Superior temporal gyrus (tissue), 1 donor: Measurements from ENCODE around the gene ME3.
"Not testable (repeated sequence)": the region's sequence is repeated elsewhere in the genome, so short reads cannot be mapped to it uniquely, and the experiment has no call there.

ENCODE experiments used
- DNase-seq: peaks from one replicate; pipeline ENCODE4 v3.0.0-alpha.2; 2016; ENCODE audit errors: extremely low spot score

The ME3 gene

DNA sequence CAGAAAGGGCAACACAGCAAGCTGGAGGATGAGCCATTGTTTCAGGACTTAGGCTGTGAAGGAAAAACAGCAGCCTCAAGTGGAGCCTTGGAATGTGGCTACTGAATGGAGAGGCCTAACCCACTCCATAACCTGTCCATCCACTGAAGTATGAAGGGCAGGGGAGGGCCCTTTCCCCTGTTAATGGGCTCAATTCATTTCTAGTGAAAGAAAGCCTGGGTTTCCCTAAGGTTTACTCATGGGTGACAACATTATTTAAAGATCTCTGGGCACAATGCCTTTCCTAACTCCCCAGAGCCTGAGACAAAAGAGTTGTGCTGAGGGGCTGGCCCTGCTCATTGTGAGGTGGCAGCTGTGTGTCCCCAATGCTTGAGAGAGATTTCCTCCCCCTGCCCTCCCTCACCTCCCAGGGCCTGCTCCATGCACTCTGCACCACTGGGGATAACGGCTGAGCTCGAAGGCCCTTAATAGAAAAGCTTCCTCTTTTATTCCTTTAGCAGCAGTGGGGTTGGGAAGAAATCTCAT is 83.8 kb downstream of the ME3 start:
- no peak for DNase-seq

DNA sequence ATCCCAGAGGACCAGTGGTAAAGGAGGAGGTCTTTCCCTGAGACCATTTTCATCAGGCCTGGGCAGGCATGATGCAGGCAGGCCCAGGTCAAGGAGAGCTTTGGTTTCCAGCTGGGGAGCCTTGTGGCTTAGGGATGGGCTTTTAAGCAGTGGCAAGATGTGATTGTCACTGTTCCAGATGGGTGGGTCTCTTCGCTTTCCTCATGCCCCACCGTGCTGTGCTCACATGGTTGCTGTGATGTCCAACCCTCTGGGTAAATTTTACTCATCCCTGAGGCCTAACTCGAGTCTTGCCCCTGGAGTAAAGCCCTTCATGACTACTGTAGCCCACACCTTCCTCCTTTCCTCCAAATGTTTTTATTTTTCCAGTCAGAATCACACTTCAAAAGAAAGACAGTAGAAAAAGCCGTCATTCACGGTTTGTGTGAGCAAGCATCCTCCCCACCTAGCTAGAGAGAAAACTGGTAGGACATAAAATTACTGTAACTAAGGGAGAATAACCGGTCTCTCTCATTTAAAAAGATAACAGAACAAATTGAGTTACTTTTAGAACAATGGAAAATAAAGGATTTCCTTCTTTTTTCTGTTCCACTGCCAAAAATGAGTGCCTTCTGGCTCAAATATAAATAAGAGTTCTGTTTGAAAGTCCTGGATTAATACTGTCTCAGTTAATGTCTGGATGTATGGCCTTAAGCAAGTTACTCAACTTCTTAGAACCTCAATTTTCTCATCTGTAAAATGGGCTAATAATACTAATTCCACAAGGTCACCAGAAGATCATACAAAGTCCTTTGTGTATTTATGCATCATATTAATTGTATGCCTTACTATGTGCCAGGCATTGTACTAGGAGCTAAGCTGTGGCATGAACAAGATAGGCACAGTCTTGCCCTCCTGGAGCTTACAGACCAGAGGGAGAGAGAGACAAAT is 84.9 kb downstream of the ME3 start:
- no peak for DNase-seq

- no peak for DNase-seq
Observed at GRCh38 chr11:86586307-86586706, 86.1 kb downstream of the ME3 start.

GRCh38 chr11:86582898-86583297 is 89.5 kb downstream of the ME3 start:
- no peak for DNase-seq

- DNase-seq = no peak
Observed at GRCh38 chr11:86580535-86580934, 91.9 kb downstream of the ME3 start.

DNA sequence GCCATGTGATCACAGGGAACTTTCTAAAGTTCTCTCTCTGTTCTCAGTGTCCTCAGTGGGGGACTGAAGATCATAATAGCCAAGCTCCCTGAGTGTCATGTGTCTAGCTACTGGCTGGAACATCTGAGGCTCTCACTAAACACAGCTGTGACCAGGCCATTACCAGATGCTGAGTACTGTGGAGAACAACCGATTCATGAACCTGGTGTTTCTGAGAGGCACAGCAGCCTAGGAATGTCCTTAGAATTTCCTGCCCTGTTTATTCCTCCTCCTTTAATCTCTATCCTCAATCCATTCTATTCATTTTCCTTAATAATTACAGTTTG is 93.0 kb downstream of the ME3 start:
- DNase-seq = no peak

- DNase-seq = no peak
Observed at GRCh38 chr11:86578727-86579405, 93.5 kb downstream of the ME3 start.

GRCh38 chr11:86577644-86578636 is 94.5 kb downstream of the ME3 start:
- DNase-seq = no peak

DNA sequence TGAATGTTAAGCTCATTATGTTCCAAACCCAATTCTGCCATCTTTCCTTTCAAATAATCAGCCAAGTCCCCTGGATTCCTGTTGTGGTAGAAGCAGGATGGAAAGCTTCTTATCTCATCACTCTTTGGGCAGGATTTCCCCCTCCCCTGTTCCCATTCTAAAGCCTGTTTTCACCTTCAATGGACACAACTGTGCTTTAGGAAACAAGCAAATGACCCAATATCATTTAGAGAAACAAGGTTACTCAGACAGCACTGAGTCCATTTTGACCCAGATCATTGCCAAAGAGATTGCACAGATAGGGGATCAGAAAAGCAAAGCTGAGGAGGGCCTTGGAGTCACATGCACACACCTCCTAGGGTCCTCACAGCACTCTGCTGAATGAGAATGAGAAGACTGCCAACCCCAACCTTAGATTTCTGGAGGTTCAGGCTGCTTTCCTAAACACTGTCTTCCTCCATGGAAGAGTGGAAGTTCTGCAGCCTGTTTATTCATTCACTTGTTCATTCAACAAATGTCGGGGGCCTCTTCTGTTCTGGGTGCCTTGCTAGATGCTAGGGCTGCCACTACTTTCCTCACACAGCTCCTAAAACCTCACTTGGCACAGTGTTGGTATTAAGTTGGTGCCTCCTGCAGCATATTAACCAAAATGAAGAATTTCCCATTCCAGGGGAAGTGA is 95.3 kb downstream of the ME3 start:
- no peak for DNase-seq

DNA sequence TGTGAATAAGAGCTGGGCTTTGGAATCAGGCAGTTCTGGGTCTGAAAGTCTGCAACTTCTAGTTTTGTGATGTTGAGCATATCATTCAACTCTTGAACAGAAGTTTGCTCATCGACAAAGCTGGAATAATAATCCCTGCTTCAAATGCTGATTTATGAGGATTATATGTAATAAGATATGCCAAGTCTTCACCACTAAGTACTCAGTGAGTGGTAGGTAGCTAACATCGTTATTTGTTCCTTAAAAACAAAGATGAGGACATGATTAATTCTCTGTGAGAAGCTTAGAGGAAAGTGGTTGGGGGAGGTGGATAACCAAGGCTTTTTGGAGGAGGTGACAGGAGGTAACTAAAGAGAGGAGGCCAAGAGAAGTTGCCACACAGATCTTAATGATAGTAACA is 96.5 kb downstream of the ME3 start:
- DNase-seq = no peak

- no peak for DNase-seq
Observed at GRCh38 chr11:86575208-86575855, 97.1 kb downstream of the ME3 start.

DNA sequence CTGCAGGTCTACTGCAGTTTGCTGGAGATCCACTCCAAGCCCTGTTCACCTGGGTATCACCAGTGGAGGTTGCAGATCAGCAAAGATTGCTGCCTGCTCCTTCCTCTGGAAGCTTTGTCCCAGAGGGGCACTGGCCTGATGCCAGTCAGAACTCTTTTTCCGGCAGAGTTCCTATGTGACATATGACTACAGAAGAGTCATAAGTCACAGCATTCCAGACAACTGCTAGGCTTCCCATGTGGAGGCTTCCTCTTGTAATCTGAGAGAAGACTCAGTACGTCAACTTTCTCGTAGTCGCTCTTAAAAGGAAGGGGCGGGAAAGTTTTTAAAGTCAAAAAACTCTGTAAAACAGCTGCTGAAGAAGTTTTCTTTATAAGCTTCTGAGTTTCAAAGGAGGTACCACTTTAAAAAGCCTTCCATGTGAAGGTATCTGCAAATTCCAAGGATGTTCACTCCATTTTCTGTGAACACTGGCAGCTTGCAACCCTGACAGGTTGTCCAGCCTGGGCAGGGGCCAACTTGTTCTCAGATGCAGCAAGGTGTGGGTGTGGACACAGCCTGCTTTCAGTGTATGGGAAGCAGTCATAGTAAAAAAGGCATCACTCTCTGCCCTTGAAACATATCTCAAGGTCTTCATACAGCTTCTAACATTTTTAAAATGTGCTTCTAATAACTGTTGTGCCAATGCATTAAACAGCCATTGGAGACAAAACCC is 97.8 kb downstream of the ME3 start:
- DNase-seq = no peak

DNA sequence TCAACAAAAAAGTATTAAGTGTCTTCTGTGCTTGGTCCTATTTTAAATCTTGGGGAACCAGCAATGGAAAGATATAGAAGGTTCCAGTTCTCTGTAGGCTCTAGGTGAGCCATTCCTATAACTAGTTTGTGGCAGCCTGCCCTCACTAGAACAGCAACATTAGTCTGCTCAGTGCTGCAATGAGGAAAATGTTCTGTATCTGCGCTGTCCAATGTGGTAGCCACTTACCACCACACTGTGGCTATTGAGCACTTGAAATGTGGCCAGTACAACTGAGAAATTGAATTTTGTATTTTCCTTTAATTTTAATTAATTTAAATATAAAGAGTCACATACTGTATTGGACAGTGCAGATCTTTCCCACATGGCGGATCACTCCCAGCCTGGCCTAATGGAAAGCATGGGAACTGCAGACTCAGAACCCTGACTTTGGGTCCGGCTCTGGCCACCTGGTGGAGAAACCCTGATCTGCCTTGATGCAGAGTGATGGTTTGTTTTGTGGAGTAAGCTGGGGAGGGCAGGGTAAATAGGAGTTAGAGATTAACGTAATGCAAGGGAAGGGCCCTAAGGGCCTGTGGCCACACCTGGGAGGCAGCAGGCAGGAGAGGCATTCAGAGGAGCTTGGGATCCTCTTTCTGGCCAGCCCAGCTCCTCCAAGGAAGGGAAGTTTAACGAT is 101.0 kb downstream of the ME3 start:
- DNase-seq = no peak

- no peak for DNase-seq
Observed at GRCh38 chr11:86570451-86570850, 102.0 kb downstream of the ME3 start.

- DNase-seq = no peak
Observed at GRCh38 chr11:86570020-86570419, 102.4 kb downstream of the ME3 start.

DNA sequence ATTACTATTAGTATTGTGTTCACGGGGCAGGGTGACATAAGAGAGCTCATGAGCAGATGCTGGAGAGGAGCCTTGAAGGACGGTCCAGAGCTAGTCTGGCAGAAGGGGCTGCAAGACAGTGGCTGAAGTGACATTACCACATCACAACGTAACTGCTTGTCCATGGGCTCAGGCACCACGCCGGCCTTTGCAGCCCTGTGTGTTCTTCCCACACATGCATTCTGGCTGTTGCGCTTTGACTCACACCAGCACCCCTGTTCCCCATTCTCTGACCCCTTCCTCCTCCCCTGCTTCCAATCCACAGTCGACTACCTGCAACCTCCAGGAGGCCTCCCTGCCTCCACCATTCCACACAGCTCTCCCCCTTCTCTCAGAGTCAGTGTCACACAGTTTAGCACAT is 103.3 kb downstream of the ME3 start:
- no peak for DNase-seq

DNA sequence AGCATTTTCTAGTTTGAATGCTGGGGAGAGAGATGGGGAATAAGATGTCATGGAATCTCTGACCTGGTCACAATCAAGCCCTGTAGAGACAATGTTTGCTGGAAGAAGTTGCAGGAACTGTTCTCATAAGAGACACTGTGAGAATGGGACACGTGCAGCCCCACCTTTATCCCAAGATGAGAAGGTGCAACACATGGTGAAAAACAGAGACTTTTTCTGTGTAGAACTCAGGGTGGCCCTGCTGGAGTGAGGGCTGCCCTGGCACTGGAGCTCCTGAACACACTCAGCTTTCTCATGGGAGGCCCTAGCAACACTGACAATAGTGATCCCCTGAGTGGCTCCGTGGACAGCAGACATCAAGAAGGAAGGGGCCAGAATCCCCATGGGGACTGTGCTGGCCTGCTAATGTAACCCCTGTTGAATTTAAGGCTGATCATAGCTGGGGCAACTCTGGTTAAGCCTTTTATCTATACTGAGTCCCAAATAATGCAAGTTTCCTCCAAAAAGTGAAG is 106.6 kb downstream of the ME3 start:
- no peak for DNase-seq

GRCh38 chr11:86565388-86565787 is 107.0 kb downstream of the ME3 start:
- DNase-seq = no peak

- not testable (repeated sequence) for DNase-seq
Observed at GRCh38 chr11:86562842-86563241, 109.6 kb downstream of the ME3 start.
